NT2/D1 (cell line): ENCODE measurements around the gene CCNG2.

Experiments
- SUZ12 ChIP-seq: IDR thresholded peaks from 2 replicates; pipeline ENCODE4 v1.6.1; 2011; ENCODE audit not compliant: insufficient read length, insufficient read depth; ENCODE audit errors: extremely low read depth
- YY1 ChIP-seq: IDR thresholded peaks from 2 replicates; pipeline ENCODE4 v1.6.1; 2011; ENCODE audit not compliant: insufficient read length, insufficient read depth

DNA sequence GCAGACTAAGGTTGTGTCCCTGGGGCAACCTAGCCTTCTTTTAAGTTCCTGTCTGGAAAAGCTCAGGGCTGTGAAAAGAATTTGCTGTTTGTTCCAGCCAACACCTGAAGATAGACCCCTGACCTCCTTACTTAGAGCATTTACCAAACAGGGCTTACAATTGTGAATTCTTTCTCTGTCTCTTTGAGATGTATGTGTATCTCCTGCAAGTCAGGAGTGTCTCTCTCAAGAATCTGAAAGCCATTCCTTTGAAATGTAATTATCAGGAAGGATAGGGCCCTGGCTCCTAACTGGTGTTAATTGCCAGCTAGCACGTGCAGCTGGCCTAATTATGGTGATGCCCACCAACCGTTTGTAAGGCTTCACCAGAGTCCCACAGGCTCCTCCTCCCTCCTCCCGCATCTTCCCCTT lies 18.2 kb downstream of the CCNG2 start:
- TF ChIP-seq YY1, result no peak
- no peak for TF ChIP-seq SUZ12
